ENCODE measurements around the gene ABCC8. TPM values are rescaled to one million over a fixed set of nuclear protein-coding genes. Genes with fewer than 3 reads are reported as not detected.

ABCC8 gene
- 0.30 TPM in 1 of 2 replicates, not detected in the other for total RNA-seq

DNA sequence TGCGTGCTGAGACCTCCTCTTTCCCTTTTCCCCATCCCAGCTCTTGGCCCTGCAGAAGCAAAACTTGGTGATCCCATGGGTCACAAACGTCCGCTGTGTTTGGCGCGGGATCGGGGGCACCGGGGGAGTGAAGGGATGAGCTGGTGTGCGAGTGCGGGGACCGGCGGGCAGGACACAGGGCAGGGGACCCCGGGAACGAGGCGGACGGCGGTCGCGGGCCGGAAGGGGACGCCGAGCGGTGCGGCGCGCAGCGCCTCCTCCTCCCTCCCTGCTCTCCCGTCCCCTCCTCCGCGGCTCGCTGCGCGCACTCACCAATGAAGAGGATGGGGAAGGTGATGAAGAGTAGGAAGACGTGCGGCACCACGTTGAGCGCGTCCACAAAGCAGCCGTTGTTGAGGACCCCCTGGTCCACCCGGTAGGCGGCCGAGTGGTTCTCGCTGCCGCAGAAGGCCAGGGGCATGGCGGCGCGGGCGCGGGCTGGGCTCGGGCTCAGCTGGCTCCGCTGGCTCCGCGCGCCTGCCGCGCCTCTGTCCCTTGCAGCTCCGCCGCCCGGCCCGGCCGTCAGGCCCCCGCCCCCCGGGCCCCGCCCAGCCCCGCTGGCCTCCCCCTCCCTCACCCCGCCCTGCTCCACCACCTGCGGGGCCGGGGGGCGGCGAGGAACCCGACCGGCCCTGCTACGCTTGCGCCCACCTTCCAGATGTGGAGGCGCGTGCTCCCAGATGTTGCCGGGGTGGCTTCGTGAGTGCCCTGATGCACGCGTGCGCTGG lies at the start of gene ABCC8:
Gene ABCC8, minus strand, starts transcription at position 529 of the 767 bp plus-strand sequence. Its CDS starts 69 bp downstream, at position 460.
- no peak for DNase-seq (ENCODE audit: low spot score)
- no peaks in the 10 kb centered on the region for H3K36me3 Mint-ChIP-seq (ENCODE audit: low read depth)
- H3K9me3 Mint-ChIP-seq, result no peaks in the 10 kb centered on the region
- H3K27me3 Mint-ChIP-seq (ENCODE audit: low read depth), result peaks cover 83% of the 10 kb centered on the region
- H3K27ac Mint-ChIP-seq, result no peak within 1 kb of the TSS
- no peaks in the 10 kb centered on the region for H3K4me1 Mint-ChIP-seq (ENCODE audit: low read depth)
- intact Hi-C loops (cut with micrococcal nuclease), result no loop called here
- no peak within 1 kb of the TSS for H3K4me3 Mint-ChIP-seq (ENCODE audit: low read depth)

DNA sequence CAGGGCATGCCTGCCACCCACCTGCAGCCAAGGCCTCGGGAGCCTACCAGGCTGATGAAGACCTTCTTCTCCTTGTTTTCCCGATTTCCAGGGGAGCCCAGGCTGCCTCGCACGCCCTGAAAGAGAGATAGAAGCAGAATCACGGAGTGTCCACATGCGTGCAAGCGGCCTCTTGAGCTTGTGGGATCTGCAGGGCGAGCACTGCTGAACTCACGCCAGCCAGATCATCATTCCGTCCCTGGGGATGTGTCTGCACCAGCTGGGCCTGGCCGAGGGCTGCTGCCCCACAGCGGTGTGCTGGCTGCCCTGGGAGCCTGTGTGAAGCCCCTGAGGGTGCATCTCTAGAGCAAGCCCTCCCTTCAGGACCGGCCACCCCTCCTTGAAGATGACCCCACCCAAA lies 49.7 kb upstream of the ABCC8 start:
- no peaks in the 10 kb centered on the region for H3K36me3 Mint-ChIP-seq (ENCODE audit: low read depth)
- DNase-seq (ENCODE audit: low spot score), result no peak
- intact Hi-C loops (cut with micrococcal nuclease), result no loop called here
- no peak overlapping the region for H3K27ac Mint-ChIP-seq
- peaks cover 1% of the 10 kb centered on the region for H3K27me3 Mint-ChIP-seq (ENCODE audit: low read depth)
- H3K4me1 Mint-ChIP-seq (ENCODE audit: low read depth), result no peaks in the 10 kb centered on the region
- no peaks in the 10 kb centered on the region for H3K9me3 Mint-ChIP-seq
- no peak overlapping the region for H3K4me3 Mint-ChIP-seq (ENCODE audit: low read depth)

DNA sequence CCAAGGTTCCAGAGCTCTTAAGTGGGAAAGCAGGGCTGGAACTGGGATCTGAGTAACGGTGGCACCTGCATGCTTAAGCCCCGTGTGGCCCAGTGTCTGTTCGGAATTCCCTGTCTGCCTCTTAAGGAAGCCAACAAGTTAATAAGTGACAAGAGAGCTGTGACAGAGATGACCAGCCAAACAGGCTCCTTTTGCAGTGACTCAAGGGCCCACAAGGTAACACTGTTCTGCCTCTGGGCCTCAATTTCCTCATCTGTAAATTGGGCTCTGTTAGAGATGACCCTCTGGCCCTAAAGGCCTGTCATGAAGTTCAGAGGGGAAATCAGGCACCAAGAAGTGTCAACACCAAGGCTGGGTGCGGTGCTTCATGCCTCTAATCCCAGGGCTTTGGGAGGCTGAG lies 48.9 kb upstream of the ABCC8 start:
- no peaks in the 10 kb centered on the region for H3K4me1 Mint-ChIP-seq (ENCODE audit: low read depth)
- H3K27me3 Mint-ChIP-seq (ENCODE audit: low read depth), result peaks cover 1% of the 10 kb centered on the region
- no peak overlapping the region for H3K27ac Mint-ChIP-seq

DNA sequence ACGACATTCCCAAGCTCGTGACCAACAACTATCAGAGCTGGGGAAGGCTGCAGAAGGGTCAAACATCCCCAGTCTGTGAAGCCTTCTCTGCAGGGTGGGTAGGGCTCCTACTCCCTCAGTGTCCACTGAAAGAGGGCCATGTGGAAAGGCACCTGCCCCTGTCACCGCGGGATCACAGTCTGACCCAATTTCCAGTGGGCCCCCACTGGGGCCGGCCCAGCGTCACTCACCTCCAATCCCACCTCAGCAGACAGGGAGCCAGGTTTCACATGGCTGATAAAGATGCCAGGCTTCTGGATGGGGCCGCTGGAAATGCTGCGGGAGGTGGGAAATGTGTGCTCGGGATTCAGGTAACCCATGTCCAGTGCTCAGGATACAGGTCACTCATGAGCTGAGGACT lies 47.6 kb upstream of the ABCC8 start:
- H3K4me3 Mint-ChIP-seq (ENCODE audit: low read depth), result no peak overlapping the region
- no peak overlapping the region for H3K27ac Mint-ChIP-seq
- no peaks in the 10 kb centered on the region for H3K9me3 Mint-ChIP-seq
- intact Hi-C loops (cut with micrococcal nuclease), result no loop called here
- H3K27me3 Mint-ChIP-seq (ENCODE audit: low read depth), result no peaks in the 10 kb centered on the region
- no peaks in the 10 kb centered on the region for H3K36me3 Mint-ChIP-seq (ENCODE audit: low read depth)
- H3K4me1 Mint-ChIP-seq (ENCODE audit: low read depth), result no peaks in the 10 kb centered on the region
- DNase-seq (ENCODE audit: low spot score), result no peak

More for the DNA sequence above, 48.9 kb upstream of the ABCC8 start:
- intact Hi-C loops (cut with micrococcal nuclease), result no loop called here
- DNase-seq (ENCODE audit: low spot score), result no peak
- H3K9me3 Mint-ChIP-seq, result no peaks in the 10 kb centered on the region
- H3K36me3 Mint-ChIP-seq (ENCODE audit: low read depth), result no peaks in the 10 kb centered on the region
- no peak overlapping the region for H3K4me3 Mint-ChIP-seq (ENCODE audit: low read depth)

DNA sequence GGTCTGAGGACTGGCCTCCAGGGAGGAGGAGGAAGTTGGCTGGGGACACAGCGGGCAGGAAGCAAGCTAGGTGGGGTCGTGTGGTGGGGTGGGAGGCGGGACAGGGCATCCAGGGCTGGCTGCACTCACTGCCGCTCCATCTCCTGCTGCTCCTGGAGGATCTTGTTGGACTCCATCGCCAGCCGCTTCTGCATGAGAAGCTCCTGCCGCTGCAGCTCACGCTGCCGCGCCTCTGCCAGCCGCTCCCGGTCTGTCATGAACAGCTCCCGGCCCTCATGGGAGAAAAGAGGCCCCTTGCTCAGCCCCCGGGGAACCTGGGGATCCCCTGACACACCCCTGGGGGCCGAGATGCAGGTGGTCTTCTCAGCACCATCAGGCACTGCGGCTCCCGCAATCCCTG lies 46.0 kb upstream of the ABCC8 start:
- no peaks in the 10 kb centered on the region for H3K36me3 Mint-ChIP-seq (ENCODE audit: low read depth)
- DNase-seq (ENCODE audit: low spot score), result no peak
- intact Hi-C loops (cut with micrococcal nuclease), result no loop called here
- H3K4me3 Mint-ChIP-seq (ENCODE audit: low read depth), result no peak overlapping the region
- peaks cover 1% of the 10 kb centered on the region for H3K27me3 Mint-ChIP-seq (ENCODE audit: low read depth)
- no peaks in the 10 kb centered on the region for H3K4me1 Mint-ChIP-seq (ENCODE audit: low read depth)
- H3K9me3 Mint-ChIP-seq, result no peaks in the 10 kb centered on the region
- H3K27ac Mint-ChIP-seq, result no peak overlapping the region

DNA sequence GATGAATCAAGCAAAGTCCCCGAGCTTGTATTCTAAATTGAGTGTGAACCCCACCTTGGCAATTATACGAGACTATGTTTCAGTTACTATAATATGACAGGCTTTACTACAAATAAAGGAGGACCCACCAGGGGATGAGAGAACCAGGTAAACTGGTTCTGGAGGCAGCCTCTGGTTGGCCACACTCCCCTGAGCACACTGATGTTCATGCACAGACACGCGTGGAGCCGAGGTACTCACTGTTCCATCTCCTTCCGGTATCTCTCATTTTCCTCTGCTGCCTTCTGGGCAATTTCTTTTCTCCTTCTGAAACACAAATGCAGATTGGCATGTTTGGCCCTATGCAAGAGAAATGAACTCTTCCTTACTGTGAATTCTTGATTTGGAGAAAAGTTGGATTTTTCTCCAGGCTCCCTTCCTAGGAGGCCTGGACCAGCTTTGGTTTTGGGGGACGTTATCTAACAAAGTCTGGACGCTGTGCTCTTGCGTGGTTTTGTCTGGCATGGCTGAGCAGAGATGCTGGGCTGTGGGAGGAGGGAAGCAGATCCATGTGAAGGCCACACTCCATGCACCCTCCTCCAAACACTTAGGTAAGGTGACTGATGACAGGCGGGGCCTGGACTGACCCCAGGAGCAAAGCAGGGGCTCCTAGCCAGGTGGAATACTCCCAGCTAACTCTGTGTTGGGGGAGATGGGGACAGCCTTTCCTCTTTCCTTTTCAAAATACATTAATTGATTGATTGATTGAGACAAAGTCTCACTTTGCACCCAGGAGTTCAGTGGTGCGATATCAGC lies 44.7 kb upstream of the ABCC8 start:
- Mint-ChIP-seq H3K27ac (no peak overlapping the region), H3K36me3 (ENCODE audit: low read depth) (no peaks in the 10 kb centered on the region), H3K9me3 (no peaks in the 10 kb centered on the region), H3K4me1 (ENCODE audit: low read depth) (no peaks in the 10 kb centered on the region), H3K4me3 (ENCODE audit: low read depth) (no peak overlapping the region), H3K27me3 (ENCODE audit: low read depth) (peaks cover 3% of the 10 kb centered on the region)
- intact Hi-C loops (cut with micrococcal nuclease), result no loop called here
- DNase-seq (ENCODE audit: low spot score), result no peak

DNA sequence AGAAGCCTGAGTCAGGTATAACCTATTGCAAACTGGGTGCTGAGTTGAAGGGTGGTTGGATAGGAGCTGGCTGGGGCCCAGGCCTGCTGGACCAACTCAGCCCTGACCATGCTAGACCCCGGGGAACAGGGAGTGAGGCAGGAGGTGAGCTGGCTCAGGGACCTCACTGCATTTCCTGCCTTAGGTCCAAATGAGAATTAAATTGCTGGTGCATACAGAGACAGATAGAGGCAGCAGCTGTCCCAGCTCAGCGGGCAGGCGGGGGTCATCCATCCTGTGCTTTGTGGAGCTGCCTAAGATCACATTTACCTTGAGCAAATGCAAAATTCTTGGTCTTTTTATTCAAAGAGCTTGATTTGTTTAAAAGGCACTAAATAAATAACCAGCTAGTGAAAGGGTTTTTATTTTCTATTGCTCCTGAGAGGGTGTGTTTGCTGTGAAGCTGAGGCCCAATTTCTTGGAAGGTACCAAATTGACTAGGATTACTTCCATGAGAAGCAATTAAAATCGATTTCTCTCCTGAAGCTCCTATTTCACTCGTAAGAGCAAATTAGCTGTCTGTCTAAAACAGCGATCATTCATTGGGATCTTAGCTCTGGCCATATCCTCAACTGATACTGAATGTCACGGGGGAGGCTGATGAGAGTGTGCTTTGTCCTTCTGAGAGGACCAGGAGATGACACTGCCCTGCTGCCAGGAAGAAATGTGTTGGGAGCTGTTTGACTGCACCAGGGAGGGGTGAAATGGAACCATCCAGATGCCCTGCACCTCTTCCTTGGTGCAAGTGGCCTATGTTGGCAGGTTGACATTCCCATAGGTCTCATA lies 42.6 kb upstream of the ABCC8 start:
- H3K27me3 Mint-ChIP-seq (ENCODE audit: low read depth), result peaks cover 15% of the 10 kb centered on the region
- no peaks in the 10 kb centered on the region for H3K9me3 Mint-ChIP-seq
- H3K4me3 Mint-ChIP-seq (ENCODE audit: low read depth), result no peak overlapping the region
- intact Hi-C loops (cut with micrococcal nuclease), result no loop called here
- H3K27ac Mint-ChIP-seq, result no peak overlapping the region
- H3K4me1 Mint-ChIP-seq (ENCODE audit: low read depth), result no peaks in the 10 kb centered on the region
- no peak for DNase-seq (ENCODE audit: low spot score)
- no peaks in the 10 kb centered on the region for H3K36me3 Mint-ChIP-seq (ENCODE audit: low read depth)

DNA sequence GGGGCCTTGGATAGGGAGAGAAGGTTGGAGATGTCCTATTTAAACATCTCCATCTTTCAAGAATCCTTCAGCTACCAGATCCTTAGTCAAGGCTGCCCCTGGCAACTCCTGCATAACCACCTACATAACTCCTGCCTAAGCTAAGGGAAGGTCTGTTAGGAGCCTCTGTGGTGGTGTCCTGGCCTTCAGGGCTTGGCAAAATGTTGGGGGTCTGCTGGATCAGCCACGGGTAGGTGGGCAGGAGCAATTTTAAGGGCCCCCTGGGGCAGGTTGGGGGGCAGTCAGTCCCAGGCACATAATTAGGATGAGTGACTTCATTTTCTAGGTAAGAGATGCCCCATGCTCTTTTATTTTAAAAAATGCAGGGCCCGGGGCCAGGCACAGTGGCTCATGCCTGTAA lies 41.7 kb upstream of the ABCC8 start:
- intact Hi-C loops (cut with micrococcal nuclease), result no loop called here
- no peak for DNase-seq (ENCODE audit: low spot score)
- Mint-ChIP-seq H3K27ac (no peak overlapping the region), H3K4me1 (ENCODE audit: low read depth) (no peaks in the 10 kb centered on the region), H3K4me3 (ENCODE audit: low read depth) (no peak overlapping the region), H3K36me3 (ENCODE audit: low read depth) (no peaks in the 10 kb centered on the region), H3K9me3 (no peaks in the 10 kb centered on the region), H3K27me3 (ENCODE audit: low read depth) (peaks cover 17% of the 10 kb centered on the region)

DNA sequence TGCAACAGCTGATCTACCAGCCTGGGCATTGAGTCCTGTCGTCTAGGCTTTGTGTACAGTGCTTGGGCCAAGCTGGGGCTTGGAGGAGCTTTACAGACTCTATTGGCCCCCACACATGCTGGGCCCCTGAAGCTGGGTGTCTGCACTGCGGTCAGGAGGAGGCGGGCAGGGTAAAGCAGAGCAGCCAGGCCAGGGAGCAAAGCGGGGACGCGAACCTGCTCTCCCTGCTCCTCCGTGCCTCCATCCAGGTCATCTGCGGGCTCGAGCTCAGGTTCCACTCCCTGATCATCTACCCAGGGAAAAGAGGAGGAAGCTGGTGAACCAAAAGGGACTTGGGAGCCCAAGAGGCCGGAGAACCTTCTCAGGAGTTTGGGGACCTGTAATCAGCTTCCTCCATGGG lies 40.5 kb upstream of the ABCC8 start:
- no peaks in the 10 kb centered on the region for H3K36me3 Mint-ChIP-seq (ENCODE audit: low read depth)
- H3K4me1 Mint-ChIP-seq (ENCODE audit: low read depth), result no peaks in the 10 kb centered on the region
- DNase-seq (ENCODE audit: low spot score), result no peak
- no peak overlapping the region for H3K4me3 Mint-ChIP-seq (ENCODE audit: low read depth)
- no peak overlapping the region for H3K27ac Mint-ChIP-seq
- intact Hi-C loops (cut with micrococcal nuclease), result no loop called here
- no peaks in the 10 kb centered on the region for H3K9me3 Mint-ChIP-seq
- H3K27me3 Mint-ChIP-seq (ENCODE audit: low read depth), result peaks cover 24% of the 10 kb centered on the region

DNA sequence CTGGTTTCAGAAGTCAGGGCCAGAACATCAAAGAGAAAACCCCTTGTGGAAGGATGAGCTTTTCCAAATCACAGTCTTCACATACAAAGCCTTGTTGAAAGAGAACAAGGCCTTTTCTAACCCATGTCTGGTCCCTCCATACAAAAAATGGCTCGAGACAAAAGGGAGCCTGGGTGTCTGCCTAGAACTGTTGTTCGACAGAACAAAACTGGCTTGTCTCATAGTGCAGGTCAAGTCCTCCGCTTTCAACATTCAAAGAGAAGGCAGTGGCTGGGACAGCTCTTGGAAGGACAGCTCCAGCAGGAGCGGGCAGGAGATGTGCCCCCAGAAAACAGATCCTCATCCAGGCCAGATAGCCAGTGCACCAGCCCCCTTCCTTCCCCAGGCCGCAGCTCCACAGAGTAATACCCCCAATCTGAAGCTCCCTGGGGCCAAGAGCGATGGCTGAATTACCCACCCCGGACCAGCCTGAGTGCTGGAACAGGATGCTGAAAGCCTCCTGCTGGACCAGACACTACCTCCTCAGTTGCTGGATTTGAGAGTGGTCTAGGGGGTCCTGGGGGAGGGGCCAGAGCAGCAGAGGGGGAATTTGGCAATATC lies 40.0 kb upstream of the ABCC8 start:
- Mint-ChIP-seq H3K27me3 (ENCODE audit: low read depth) (peaks cover 27% of the 10 kb centered on the region), H3K27ac (no peak overlapping the region), H3K4me3 (ENCODE audit: low read depth) (no peak overlapping the region), H3K36me3 (ENCODE audit: low read depth) (no peaks in the 10 kb centered on the region), H3K9me3 (no peaks in the 10 kb centered on the region), H3K4me1 (ENCODE audit: low read depth) (no peaks in the 10 kb centered on the region)
- no peak for DNase-seq (ENCODE audit: low spot score)
- intact Hi-C loops (cut with micrococcal nuclease), result no loop called here

DNA sequence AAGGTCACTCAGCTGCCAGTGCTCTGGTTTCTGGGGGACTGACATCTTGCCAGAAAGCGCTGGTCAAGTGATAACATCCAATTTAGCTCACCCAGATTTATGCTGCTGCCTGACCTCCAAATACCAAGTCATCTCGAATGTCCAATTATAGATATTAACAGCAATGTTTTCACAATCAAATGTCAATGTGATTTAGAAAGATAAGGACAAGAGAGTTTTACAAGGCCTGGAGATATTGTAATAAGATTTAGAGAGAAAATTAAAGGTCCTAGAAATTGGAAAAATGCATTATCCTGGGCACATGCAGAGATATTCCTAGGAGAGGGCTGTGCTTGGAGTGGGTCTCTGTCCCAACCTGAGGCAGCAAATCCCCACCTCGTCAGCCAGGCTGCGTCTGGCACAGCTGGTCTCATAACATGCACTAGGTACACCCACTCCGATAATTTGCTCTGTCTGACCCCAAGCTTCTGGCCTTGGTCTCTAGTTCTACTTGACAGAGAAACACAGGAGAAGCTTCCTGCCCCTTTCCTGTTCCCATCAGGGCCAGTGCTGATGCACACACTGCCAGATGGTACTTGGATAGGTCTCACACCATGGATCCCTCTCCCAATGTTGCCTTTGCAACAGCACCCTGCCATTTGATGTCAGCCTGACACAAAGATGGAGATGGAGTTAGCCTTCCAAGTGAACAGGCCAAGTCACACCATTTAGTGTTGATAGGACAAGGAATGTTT lies 39.0 kb upstream of the ABCC8 start:
- no peak for DNase-seq (ENCODE audit: low spot score)
- Mint-ChIP-seq H3K36me3 (ENCODE audit: low read depth) (no peaks in the 10 kb centered on the region), H3K27ac (no peak overlapping the region), H3K9me3 (no peaks in the 10 kb centered on the region), H3K4me3 (ENCODE audit: low read depth) (no peak overlapping the region), H3K4me1 (ENCODE audit: low read depth) (no peaks in the 10 kb centered on the region), H3K27me3 (ENCODE audit: low read depth) (peaks cover 27% of the 10 kb centered on the region)
- intact Hi-C loops (cut with micrococcal nuclease), result no loop called here

DNA sequence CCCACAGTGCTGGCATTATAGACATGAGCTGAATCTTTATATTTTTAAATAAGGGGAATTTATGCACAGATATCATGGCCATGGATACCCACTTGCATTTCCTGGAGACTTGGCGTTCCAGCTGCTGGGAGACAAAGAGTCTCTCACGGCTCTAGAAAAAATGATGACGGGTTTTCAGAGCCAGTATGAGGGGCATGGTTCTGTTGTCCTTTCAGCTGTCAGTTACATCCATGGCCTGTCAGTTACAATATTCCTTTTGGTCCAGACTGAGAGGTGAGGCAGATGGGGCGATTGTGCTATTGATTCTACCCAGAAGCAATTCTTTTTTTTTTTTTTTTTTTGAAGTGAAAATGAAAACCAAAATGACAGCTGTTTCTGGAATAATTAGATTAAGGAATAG lies 37.8 kb upstream of the ABCC8 start:
- H3K36me3 Mint-ChIP-seq (ENCODE audit: low read depth), result no peaks in the 10 kb centered on the region
- no peaks in the 10 kb centered on the region for H3K4me1 Mint-ChIP-seq (ENCODE audit: low read depth)
- intact Hi-C loops (cut with micrococcal nuclease), result no loop called here
- H3K27ac Mint-ChIP-seq, result no peak overlapping the region
- DNase-seq (ENCODE audit: low spot score), result no peak
- no peak overlapping the region for H3K4me3 Mint-ChIP-seq (ENCODE audit: low read depth)
- H3K9me3 Mint-ChIP-seq, result no peaks in the 10 kb centered on the region
- peaks cover 30% of the 10 kb centered on the region for H3K27me3 Mint-ChIP-seq (ENCODE audit: low read depth)
